NCI-H2171 treated with DMSO at 0.1 percent for 48 hours (cell line): Measurements from ENCODE around the gene DKK2.

Experiments
- DNase-seq: peaks from one replicate; lab custom pipeline; 2025; lab: John Stamatoyannopoulos, UW

The DKK2 gene

GRCh38 chr4:107017443-107018343 lies 18.4 kb downstream of the DKK2 start:
- no peak for DNase-seq

- no peak for DNase-seq
These were observed 24.8 kb downstream of the DKK2 start for GRCh38 chr4:107011312-107011711.

- DNase-seq = no peak
These were observed 26.7 kb downstream of the DKK2 start for GRCh38 chr4:107009196-107009968.

GRCh38 chr4:107008115-107008514 lies 28.0 kb downstream of the DKK2 start:
- no peak for DNase-seq

- DNase-seq = no peak
These were observed 29.9 kb downstream of the DKK2 start for GRCh38 chr4:107006218-107006617.

- DNase-seq = no peak
These were observed 39.6 kb downstream of the DKK2 start for GRCh38 chr4:106996490-106996889.

- no peak for DNase-seq
These were observed 42.3 kb downstream of the DKK2 start for GRCh38 chr4:106993827-106994226.

- DNase-seq = no peak
These were observed 48.8 kb downstream of the DKK2 start for GRCh38 chr4:106987311-106987710.

GRCh38 chr4:106986486-106986885 lies 49.6 kb downstream of the DKK2 start:
- no peak for DNase-seq

GRCh38 chr4:106985830-106986229 lies 50.3 kb downstream of the DKK2 start:
- DNase-seq = no peak

GRCh38 chr4:106982711-106983211 lies 53.4 kb downstream of the DKK2 start:
- no peak for DNase-seq

GRCh38 chr4:106981431-106981830 lies 54.7 kb downstream of the DKK2 start:
- DNase-seq = no peak

GRCh38 chr4:106979476-106979875 lies 56.6 kb downstream of the DKK2 start:
- no peak for DNase-seq

- DNase-seq = no peak
These were observed 57.9 kb downstream of the DKK2 start for GRCh38 chr4:106978046-106978774.

GRCh38 chr4:106971636-106972035 lies 64.5 kb downstream of the DKK2 start:
- no peak for DNase-seq

- no peak for DNase-seq
These were observed 68.2 kb downstream of the DKK2 start for GRCh38 chr4:106967892-106968291.

- peak; percentile 2 for DNase-seq
These were observed 82.9 kb downstream of the DKK2 start for GRCh38 chr4:106953036-106953705.

- DNase-seq = no peak
These were observed 84.2 kb downstream of the DKK2 start for GRCh38 chr4:106951891-106952290.

- no peak for DNase-seq
These were observed 94.3 kb downstream of the DKK2 start for GRCh38 chr4:106941841-106942240.

GRCh38 chr4:106930522-106930921 lies 105.6 kb downstream of the DKK2 start:
- DNase-seq = no peak

- DNase-seq = no peak
These were observed 106.9 kb downstream of the DKK2 start for GRCh38 chr4:106929248-106929647.

GRCh38 chr4:106914223-106914622 lies 121.9 kb downstream of the DKK2 start:
- DNase-seq = no peak
